H1 (cell line): ENCODE results near the gene KRTAP9-6. TPM values are rescaled to one million over a fixed set of nuclear protein-coding genes. Genes with fewer than 3 reads are reported as not detected.

Source experiments
- BCL11A ChIP-seq, 2 experiments: IDR thresholded peaks; one replicate each; pipeline ENCODE4 v1.6.1; 2011; ENCODE audit warnings: low read depth in 2 of 2, low read length in 2 of 2, mild to moderate bottlenecking in 2 of 2
- CBX8 ChIP-seq: fragments of 300-800, 300-1000 bp; sonication (generic); IDR thresholded peaks from 2 replicates; pipeline ENCODE4 v1.7.1; 2016; ENCODE audit warnings: low read depth, low read length, borderline replicate concordance
- CEBPB ChIP-seq: IDR thresholded peaks from 2 replicates; pipeline ENCODE4 v1.6.1; 2012; ENCODE audit warnings: low read depth, low read length
- CHD1 ChIP-seq: IDR thresholded peaks from 2 replicates; pipeline ENCODE4 v1.6.1; 2012; ENCODE audit warnings: low read depth, low read length, improper control_type of control experiment
- CHD7 ChIP-seq: fragments of 300-600 bp; sonication (generic); IDR thresholded peaks from 2 replicates; pipeline ENCODE4 v1.7.1; 2012; ENCODE audit warnings: low read length, moderate library complexity, mild to moderate bottlenecking, inconsistent platforms; ENCODE audit not compliant: insufficient replicate concordance
- HDAC2 ChIP-seq, 2 experiments: fragments of 300-600 bp in 1 of 2; sonication (generic) in 1 of 2; IDR thresholded peaks; 2 replicates each; pipeline ENCODE4 v1.6.1; 2011 to 2012; ENCODE audit warnings: low read depth in 2 of 2, low read length in 2 of 2, mild to moderate bottlenecking in 2 of 2, moderate library complexity in 2 of 2, borderline replicate concordance in 1 of 2, inconsistent platforms in 1 of 2
- NANOG ChIP-seq: IDR thresholded peaks from 2 replicates; pipeline ENCODE4 v1.6.1; 2011; ENCODE audit warnings: low read length, low read depth, mild to moderate bottlenecking, inconsistent platforms; ENCODE audit not compliant: insufficient read depth, poor library complexity, severe bottlenecking
- PHF8 ChIP-seq: fragments of 200-600 bp; sonication (generic); conservative IDR thresholded peaks from 2 replicates; pipeline ENCODE4 v1.7.1; 2012; ENCODE audit warnings: low read depth, mild to moderate bottlenecking, inconsistent platforms, low read length, moderate library complexity
- POLR2A ChIP-seq, 2 experiments: IDR thresholded peaks; 1 replicate in 1 of 2; 2 replicates in 1 of 2; pipeline ENCODE4 v1.6.1; 2011; ENCODE audit warnings: low read depth in 2 of 2, low read length in 2 of 2, mild to moderate bottlenecking in 2 of 2; ENCODE audit errors: control extremely low read depth in 1 of 2
- SAP30 ChIP-seq: fragments of 300-600 bp; sonication (generic); IDR thresholded peaks from 2 replicates; pipeline ENCODE4 v1.7.1; 2012; ENCODE audit warnings: low read length, moderate library complexity, mild to moderate bottlenecking, inconsistent platforms; ENCODE audit not compliant: insufficient read depth, insufficient replicate concordance
- TAF1 ChIP-seq: IDR thresholded peaks from 2 replicates; pipeline ENCODE4 v1.6.1; 2011; ENCODE audit warnings: mild to moderate bottlenecking, low read depth, low read length
- ZNF274 ChIP-seq: IDR thresholded peaks from 2 replicates; pipeline ENCODE4 v1.7.0; 2012; ENCODE audit warnings: low read length, borderline replicate concordance; ENCODE audit errors: extremely low read depth
- polyA plus RNA-seq, 7 experiments: library from polyadenylated mRNA; depleted of rRNA in 3 of 7; stranded (reverse) in 5 of 7; unstranded in 2 of 7; fragments of >200 nt in 5 of 7; fragments of 200-250 nt in 2 of 7; gene quantifications; 1 replicate in 5 of 7; 2 replicates in 1 of 7; 4 replicates in 1 of 7; pipeline versions ENCODE4 v1.2.1 to v1.2.3, GENCODE V29; 2011 to 2013; ENCODE audit warnings: missing spikeins in 2 of 7, mixed read lengths in 2 of 7
- total RNA-seq: library from RNA; stranded (reverse); fragmentation: NEBNext Ultra II Directional; extraction: Animal tissue kit (Norgen Biotek cat#: 25700); gene quantifications from 2 replicates; pipeline ENCODE4 v1.2.1, GENCODE V29; 2021

KRTAP9-6 gene
- total and polyA plus RNA-seq, 2 of the 8 experiments (the other 6 are each of a cell fraction or from before 2014, with no cell fraction given), result not detected

- TF ChIP-seq CHD7, result no peak
- TF ChIP-seq PHF8, result no peak
- TF ChIP-seq SAP30, result no peak
- no peak for TF ChIP-seq TAF1
- TF ChIP-seq CEBPB, result no peak
- TF ChIP-seq BCL11A (IDR thresholded peaks at IDR 0.05; ENCODE audit: low read depth in 2 of 2, low read length in 2 of 2), result no peak
- TF ChIP-seq HDAC2 (IDR thresholded peaks at IDR 0.05; ENCODE audit: borderline replicate concordance in 1 of 2, low read depth in 2 of 2, low read length in 2 of 2), result no peak
- no peak for TF ChIP-seq CHD1
- TF ChIP-seq ZNF274, result no peak
- TF ChIP-seq POLR2A (IDR thresholded peaks at IDR 0.05; ENCODE audit: control extremely low read depth in 1 of 2, low read depth in 2 of 2, low read length in 2 of 2), result no peak
- no peak for TF ChIP-seq CBX8
- TF ChIP-seq NANOG, result no peak
These were observed 2.5 kb downstream of the KRTAP9-6 start (continued) for GRCh38 chr17:41267711-41268110.
